GM12865 (cell line): ENCODE results near the gene RAP2B.

ENCODE experiments used
- DNase-seq: peaks from one replicate; pipeline ENCODE4 v3.0.0; 2010; ENCODE audit warnings: low read depth
- H3K4me3 ChIP-seq: 2 replicates; pipeline ENCODE4 v1.5.1; 2011; ENCODE audit warnings: mild to moderate bottlenecking, low read depth, low read length, control low read depth
- TF ChIP-seq, protein P1 (sequence below): IDR thresholded peaks from 2 replicates; pipeline ENCODE4 v1.5.1; 2011; ENCODE audit warnings: low read length, control low read depth, low read depth, inconsistent platforms; ENCODE audit not compliant: insufficient read depth; ENCODE audit errors: missing control alignments

Gene RAP2B

DNA sequence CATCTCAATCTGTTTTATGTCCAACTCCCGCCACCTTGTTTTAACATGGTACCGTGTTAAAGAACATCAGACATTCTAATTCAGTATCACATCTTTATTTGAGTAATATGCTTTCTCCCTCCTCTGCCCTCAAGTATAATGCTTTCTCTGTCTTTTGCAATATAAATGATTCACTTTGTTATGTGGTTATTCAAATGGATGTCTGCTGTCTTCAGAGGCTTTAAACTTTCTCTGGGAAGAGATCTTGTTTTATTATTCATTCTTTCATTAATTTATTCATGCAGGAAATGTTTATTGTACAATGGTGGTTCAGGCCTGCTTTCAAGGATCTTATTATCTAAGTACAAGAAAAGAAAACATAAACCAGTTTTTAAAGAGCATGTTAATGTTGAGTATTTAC lies 57.1 kb downstream of the RAP2B start:
- no peak overlapping the region for H3K4me3 ChIP-seq
- DNase-seq: no peak
- TF ChIP-seq, protein P1, sequence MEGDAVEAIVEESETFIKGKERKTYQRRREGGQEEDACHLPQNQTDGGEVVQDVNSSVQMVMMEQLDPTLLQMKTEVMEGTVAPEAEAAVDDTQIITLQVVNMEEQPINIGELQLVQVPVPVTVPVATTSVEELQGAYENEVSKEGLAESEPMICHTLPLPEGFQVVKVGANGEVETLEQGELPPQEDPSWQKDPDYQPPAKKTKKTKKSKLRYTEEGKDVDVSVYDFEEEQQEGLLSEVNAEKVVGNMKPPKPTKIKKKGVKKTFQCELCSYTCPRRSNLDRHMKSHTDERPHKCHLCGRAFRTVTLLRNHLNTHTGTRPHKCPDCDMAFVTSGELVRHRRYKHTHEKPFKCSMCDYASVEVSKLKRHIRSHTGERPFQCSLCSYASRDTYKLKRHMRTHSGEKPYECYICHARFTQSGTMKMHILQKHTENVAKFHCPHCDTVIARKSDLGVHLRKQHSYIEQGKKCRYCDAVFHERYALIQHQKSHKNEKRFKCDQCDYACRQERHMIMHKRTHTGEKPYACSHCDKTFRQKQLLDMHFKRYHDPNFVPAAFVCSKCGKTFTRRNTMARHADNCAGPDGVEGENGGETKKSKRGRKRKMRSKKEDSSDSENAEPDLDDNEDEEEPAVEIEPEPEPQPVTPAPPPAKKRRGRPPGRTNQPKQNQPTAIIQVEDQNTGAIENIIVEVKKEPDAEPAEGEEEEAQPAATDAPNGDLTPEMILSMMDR: no peak
